ENCODE measurements around the gene TSPAN18. TPM values are rescaled to one million over a fixed set of nuclear protein-coding genes. Genes with fewer than 3 reads are reported as not detected.

Gene TSPAN18
- total RNA-seq, 1 experiment from 2014 or later: 18.3 TPM

GRCh38 chr11:44792171-44792570 lies 65.4 kb downstream of the TSPAN18 start:
- Histone ChIP-seq H3K27ac (ENCODE audit: low read depth, low read length) (no peak overlapping the region), H3K36me3 (ENCODE audit: control insufficient read depth in 1 of 2, insufficient read depth in 2 of 2, low read length in 2 of 2) (no peaks in the 10 kb centered on the region), H3K4me3 (replicated peaks in 1 of 2; ENCODE audit: low read depth in 1 of 2, low read length in 2 of 2) (no peak overlapping the region), H4K20me1 (ENCODE audit: insufficient read depth) (no peaks in the 10 kb centered on the region), H2AFZ (ENCODE audit: low read depth, low read length, poor library complexity, severe bottlenecking) (no peak overlapping the region), H3K4me1 (ENCODE audit: control insufficient read depth in 1 of 2, insufficient read depth in 2 of 2, low read length in 2 of 2) (no peaks in the 10 kb centered on the region), H3K9me2 (ENCODE audit: insufficient read depth) (no peaks in the 10 kb centered on the region), H3K79me2 (ENCODE audit: insufficient read depth, low read length) (no peaks in the 10 kb centered on the region), H3K9ac (ENCODE audit: low read length) (no peak overlapping the region), H3K4me2 (ENCODE audit: low read length) (no peak overlapping the region), H3K27me3 (ENCODE audit: insufficient read depth, low read length) (no peaks in the 10 kb centered on the region), H3K9me3 (ENCODE audit: control insufficient read depth in 1 of 2, insufficient read depth in 1 of 2, low read depth in 1 of 2, low read length in 2 of 2) (no peaks in the 10 kb centered on the region)
- intact Hi-C loops (cut with micrococcal nuclease): no loop called here
- no TSS peak for BruUV-seq (replicated peaks)
- ChIA-PET RAD21 (ENCODE audit: low non-redundant PET in 1 of 2, low total read pairs in 2 of 2, uncharacterized antibody in 2 of 2, unreplicated experiment in 2 of 2) (no interaction called here), POLR2A (no interaction called here), CTCF (no interaction called here)
- TF ChIP-seq CEBPB (IDR thresholded peaks at IDR 0.05; ENCODE audit: low read depth) (no peak), EGR1 (IDR thresholded peaks at IDR 0.05; ENCODE audit: low read depth) (no peak), RAD21 (IDR thresholded peaks at IDR 0.05; ENCODE audit: low read depth) (no peak), TCF7L2 (IDR thresholded peaks at IDR 0.05; ENCODE audit: borderline replicate concordance, extremely low read depth, insufficient read depth, insufficient read length) (no peak), ZBTB33 (IDR thresholded peaks at IDR 0.05; ENCODE audit: extremely low read depth, insufficient replicate concordance, low read length) (no peak), FOSL1 (IDR thresholded peaks at IDR 0.05; ENCODE audit: low read depth) (no peak)
- DNase-seq (ENCODE audit: low read depth, low spot score): no peak
- ATAC-seq: no peak

GRCh38 chr11:44793350-44794090 lies 66.8 kb downstream of the TSPAN18 start:
- Histone ChIP-seq H3K9me3 (ENCODE audit: control insufficient read depth in 1 of 2, insufficient read depth in 1 of 2, low read depth in 1 of 2, low read length in 2 of 2) (no peaks in the 10 kb centered on the region), H3K27ac (ENCODE audit: low read depth, low read length) (no peak overlapping the region), H3K4me2 (ENCODE audit: low read length) (no peak overlapping the region), H3K4me1 (ENCODE audit: control insufficient read depth in 1 of 2, insufficient read depth in 2 of 2, low read length in 2 of 2) (no peaks in the 10 kb centered on the region), H3K36me3 (ENCODE audit: control insufficient read depth in 1 of 2, insufficient read depth in 2 of 2, low read length in 2 of 2) (no peaks in the 10 kb centered on the region), H4K20me1 (ENCODE audit: insufficient read depth) (no peaks in the 10 kb centered on the region), H2AFZ (ENCODE audit: low read depth, low read length, poor library complexity, severe bottlenecking) (no peak overlapping the region), H3K79me2 (ENCODE audit: insufficient read depth, low read length) (no peaks in the 10 kb centered on the region), H3K9me2 (ENCODE audit: insufficient read depth) (no peaks in the 10 kb centered on the region), H3K9ac (ENCODE audit: low read length) (no peak overlapping the region), H3K4me3 (replicated peaks in 1 of 2; ENCODE audit: low read depth in 1 of 2, low read length in 2 of 2) (no peak overlapping the region), H3K27me3 (ENCODE audit: insufficient read depth, low read length) (no peaks in the 10 kb centered on the region)
- ATAC-seq: no peak
- DNase-seq (ENCODE audit: low read depth, low spot score): no peak
- CTCF ChIA-PET: no interaction called here
- TF ChIP-seq POLR2A (IDR thresholded peaks at IDR 0.05; ENCODE audit: borderline replicate concordance, extremely low read depth, insufficient read depth, insufficient read length): no peak
- no peak for TF ChIP-seq ZBTB33 (IDR thresholded peaks at IDR 0.05; ENCODE audit: extremely low read depth, insufficient replicate concordance, low read length)
- no peak for TF ChIP-seq FOSL1 (IDR thresholded peaks at IDR 0.05; ENCODE audit: low read depth)
- no peak for TF ChIP-seq CTCF (IDR thresholded peaks at IDR 0.05 in 2 of 3, conservative IDR thresholded peaks at IDR 0.05 in 1 of 3; ENCODE audit: borderline replicate concordance in 1 of 3, insufficient read depth in 1 of 3, low read depth in 2 of 3, low read length in 2 of 3)
- TF ChIP-seq CBX3 (IDR thresholded peaks at IDR 0.05; ENCODE audit: low read depth): no peak
- TF ChIP-seq ZNF274 (IDR thresholded peaks at IDR 0.05; ENCODE audit: low read depth, low read length): no peak
- no peak for TF ChIP-seq TCF7L2 (IDR thresholded peaks at IDR 0.05; ENCODE audit: borderline replicate concordance, extremely low read depth, insufficient read depth, insufficient read length)
- TF ChIP-seq POLR2AphosphoS5 (IDR thresholded peaks at IDR 0.05; ENCODE audit: low read depth, low read length): no peak
- TF ChIP-seq MAX (IDR thresholded peaks at IDR 0.05): no peak
- RAD21 ChIA-PET (ENCODE audit: low non-redundant PET in 1 of 2, low total read pairs in 2 of 2, uncharacterized antibody in 2 of 2, unreplicated experiment in 2 of 2): no interaction called here
- intact Hi-C loops (cut with micrococcal nuclease): no loop called here
- BruUV-seq (replicated peaks): no TSS peak
- POLR2A ChIA-PET: no interaction called here

Data from HCT116 (cell line).